Left lung (tissue), 10 donors: ENCODE data around the gene MFSD2B. TPM values are rescaled to one million over a fixed set of nuclear protein-coding genes. Genes with fewer than 3 reads are reported as not detected.
"Not testable (repeated sequence)": the region's sequence is repeated elsewhere in the genome, so short reads cannot be mapped to it uniquely, and the experiment has no call there.

ENCODE experiments used
- ATAC-seq: fragments of 200-7000 bp; cut with Tn5 transposase; one replicate; pipeline ENCODE4 v1.9.1; 2020; ENCODE audit warnings: moderate library complexity
- DNase-seq, 4 donors: peaks; one replicate each; pipeline ENCODE4 v3.0.0-alpha.2; 2013 to 2020
- H3K27ac ChIP-seq, 2 donors: fragments of 200-600 bp; sonication (generic) in 1 of 2; one replicate each; pipeline versions ENCODE4 v1.5.0 to v1.8.0; 2020 to 2021
- H3K27me3 ChIP-seq, 2 donors: fragments of 200-600 bp; sonication (generic) in 1 of 2; one replicate each; pipeline versions ENCODE4 v1.5.0 to v1.8.0; 2020 to 2021
- H3K36me3 ChIP-seq, 2 donors: fragments of 200-600 bp; sonication (generic) in 1 of 2; one replicate each; pipeline versions ENCODE4 v1.5.0 to v1.8.0; 2020 to 2021
- H3K4me1 ChIP-seq, 2 donors: fragments of 200-600 bp; one replicate each; pipeline ENCODE4 v1.8.0; 2021
- H3K4me3 ChIP-seq, 2 donors: fragments of 200-600 bp; sonication (generic) in 1 of 2; one replicate each; pipeline versions ENCODE4 v1.5.0 to v1.8.0; 2020 to 2021; ENCODE audit warnings: mild to moderate bottlenecking in 1 of 2
- H3K9me3 ChIP-seq, 2 donors: fragments of 200-600 bp; sonication (generic) in 1 of 2; one replicate each; pipeline versions ENCODE4 v1.5.0 to v1.8.0; 2020 to 2021
- CTCF ChIP-seq, 2 donors: fragments of 200-600 bp; sonication (generic) in 1 of 2; IDR thresholded peaks; one replicate each; pipeline versions ENCODE4 v1.5.0 to v1.8.0; 2021; ENCODE audit warnings: antibody characterized with exemption in 2 of 2
- intact Hi-C, 2 donors: fragments of 100-400 bp; cut with DNase I; formaldehyde crosslinking; loops; one replicate each; pipeline versions ENCODE4 v1.11.2 to v1.14.2; 2022
- polyA plus RNA-seq, 6 donors: library from polyadenylated mRNA; unstranded; fragments of 120-200 nt; gene quantifications; one replicate each; pipeline ENCODE4 v1.2.1, GENCODE V29; 2013; ENCODE audit not compliant: insufficient read length in 6 of 6
- total RNA-seq, 2 donors: library from RNA; stranded (reverse); fragmentation: NEBNext Ultra II Directional; extraction: Animal tissue kit (Norgen Biotek cat#: 25700); gene quantifications; one replicate each; pipeline ENCODE4 v1.2.1, GENCODE V29; 2021
- donor health status: DM: no; HTN: yes; CAD: no.
- donor health status: DM: no; HTN: no; CAD: no.

MFSD2B gene
- total and polyA plus RNA-seq, 8 donors, result 0.26 to 5.4 (median 4.4) TPM

GRCh38 chr2:24024018-24024417, 14.1 kb downstream of the MFSD2B start:
- no peaks in the 10 kb centered on the region for H3K9me3 ChIP-seq
- no peak for DNase-seq
- no peaks in the 10 kb centered on the region for H3K4me1 ChIP-seq
- H3K27ac ChIP-seq, result no peak overlapping the region
- ATAC-seq, result no peak
- intact Hi-C loops, result no loop called here
- H3K27me3 ChIP-seq, result no peaks in the 10 kb centered on the region
- no peak for TF ChIP-seq CTCF (IDR thresholded peaks at IDR 0.05)
- peaks cover 0 to 57% of the 10 kb centered on the region in 2 donors for H3K36me3 ChIP-seq
- H3K4me3 ChIP-seq, result no peak overlapping the region

GRCh38 chr2:24024996-24025663, 15.2 kb downstream of the MFSD2B start:
- Histone ChIP-seq H3K9me3 (no peaks in the 10 kb centered on the region), H3K4me1 (no peaks in the 10 kb centered on the region), H3K27me3 (no peaks in the 10 kb centered on the region), H3K4me3 (no peak overlapping the region), H3K36me3 (peaks cover 0 to 68% of the 10 kb centered on the region in 2 donors), H3K27ac (no peak overlapping the region)
- intact Hi-C loops, result no loop called here
- no peak for DNase-seq
- no peak for TF ChIP-seq CTCF (IDR thresholded peaks at IDR 0.05)
- ATAC-seq, result no peak

GRCh38 chr2:24026233-24026632, 16.3 kb downstream of the MFSD2B start:
- Histone ChIP-seq H3K4me1 (no peaks in the 10 kb centered on the region), H3K36me3 (peaks cover 0 to 79% of the 10 kb centered on the region in 2 donors), H3K27ac (no peak overlapping the region), H3K9me3 (no peaks in the 10 kb centered on the region), H3K4me3 (no peak overlapping the region), H3K27me3 (no peaks in the 10 kb centered on the region)
- TF ChIP-seq CTCF (IDR thresholded peaks at IDR 0.05), result no peak
- DNase-seq (no peak), ATAC-seq (no peak)
- intact Hi-C loops, result no loop called here

- no peaks in the 10 kb centered on the region for H3K27me3 ChIP-seq
- H3K9me3 ChIP-seq, result no peaks in the 10 kb centered on the region
- no peak for DNase-seq
- H3K36me3 ChIP-seq, result peaks cover 0 to 28% of the 10 kb centered on the region in 2 donors
- intact Hi-C loops, result no loop called here
- ATAC-seq, result no peak
- no peak for TF ChIP-seq CTCF (IDR thresholded peaks at IDR 0.05)
- H3K4me1 ChIP-seq, result no peaks in the 10 kb centered on the region
- no peak overlapping the region for H3K4me3 ChIP-seq
- H3K27ac ChIP-seq, result no peak overlapping the region
These were observed 29.1 kb downstream of the MFSD2B start for GRCh38 chr2:24038786-24039499.

- intact Hi-C loops, result no loop called here
- Histone ChIP-seq H3K4me3 (no peak overlapping the region), H3K27me3 (no peaks in the 10 kb centered on the region), H3K36me3 (peaks cover 0 to 28% of the 10 kb centered on the region in 2 donors), H3K4me1 (no peaks in the 10 kb centered on the region), H3K27ac (no peak overlapping the region), H3K9me3 (no peaks in the 10 kb centered on the region)
- ATAC-seq (no peak), DNase-seq (no peak)
- TF ChIP-seq CTCF (IDR thresholded peaks at IDR 0.05), result no peak
These were observed 30.6 kb downstream of the MFSD2B start for GRCh38 chr2:24040511-24040910.

- intact Hi-C loops, H3K4me3 ChIP-seq, DNase-seq, ATAC-seq, H3K27ac ChIP-seq, H3K27me3 ChIP-seq, H3K9me3 ChIP-seq: not testable (repeated sequence)
- Histone ChIP-seq H3K36me3 (peaks cover 0 to 15% of the 10 kb centered on the region in 2 donors), H3K4me1 (peaks cover 0 to 16% of the 10 kb centered on the region in 2 donors)
These were observed 33.2 kb downstream of the MFSD2B start for GRCh38 chr2:24043133-24043532.
